SU-DHL-6 (cell line): Measurements from ENCODE around the gene CABP4.

ENCODE experiments used
- EZH2phosphoT487 ChIP-seq: fragments of 200-600 bp; sonication (generic), shearing (Covaris generic); conservative IDR thresholded peaks from 2 replicates; pipeline ENCODE4 v1.6.1; 2018; ENCODE audit warnings: mild to moderate bottlenecking, antibody characterized with exemption, low read length, moderate library complexity, mixed read lengths
- TF ChIP-seq, protein P1 (sequence below): fragments of 200-600 bp; sonication (generic); IDR thresholded peaks from one replicate; pipeline ENCODE4 v1.5.1; 2017; ENCODE audit warnings: antibody characterized with exemption, mild to moderate bottlenecking, low read length, moderate library complexity; ENCODE audit not compliant: insufficient read depth, poor library complexity, severe bottlenecking

DNA sequence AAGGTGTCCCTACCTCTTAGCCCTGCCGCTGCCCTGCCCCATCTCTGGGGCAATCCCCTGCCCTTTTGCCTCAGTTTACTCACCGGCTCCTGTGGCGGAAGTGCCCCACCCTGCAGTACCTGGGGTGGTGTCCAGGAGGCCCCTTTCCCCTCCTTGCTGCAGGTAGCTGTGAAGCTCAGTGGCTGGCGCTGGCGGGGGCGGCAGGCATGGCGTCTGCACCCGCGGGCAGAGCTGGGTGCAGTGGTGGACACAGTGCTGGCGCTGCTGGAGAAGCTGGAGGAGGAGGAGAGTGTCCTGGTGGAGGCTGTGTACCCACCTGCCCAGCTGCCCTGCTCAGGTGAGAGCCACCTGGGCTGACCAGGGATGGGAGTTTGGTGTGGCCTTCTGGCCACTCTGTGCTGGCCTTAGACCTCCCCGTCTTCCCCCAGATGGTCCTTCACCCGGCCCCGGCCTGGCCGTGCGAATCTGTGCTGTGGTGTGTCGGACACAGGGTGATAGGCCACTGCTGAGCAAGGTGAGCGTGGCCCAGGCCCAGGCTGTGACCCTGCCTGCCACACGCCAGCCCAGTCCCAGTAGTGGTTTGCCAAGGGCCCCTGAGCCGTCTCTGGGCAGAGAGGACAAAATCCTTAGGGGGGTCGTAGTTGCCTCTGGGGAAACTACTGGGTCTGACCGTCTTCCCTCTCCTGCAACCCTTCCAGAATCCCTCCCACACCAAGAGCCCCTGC lies 35.7 kb upstream of the CABP4 start:
- TF ChIP-seq, protein P1, sequence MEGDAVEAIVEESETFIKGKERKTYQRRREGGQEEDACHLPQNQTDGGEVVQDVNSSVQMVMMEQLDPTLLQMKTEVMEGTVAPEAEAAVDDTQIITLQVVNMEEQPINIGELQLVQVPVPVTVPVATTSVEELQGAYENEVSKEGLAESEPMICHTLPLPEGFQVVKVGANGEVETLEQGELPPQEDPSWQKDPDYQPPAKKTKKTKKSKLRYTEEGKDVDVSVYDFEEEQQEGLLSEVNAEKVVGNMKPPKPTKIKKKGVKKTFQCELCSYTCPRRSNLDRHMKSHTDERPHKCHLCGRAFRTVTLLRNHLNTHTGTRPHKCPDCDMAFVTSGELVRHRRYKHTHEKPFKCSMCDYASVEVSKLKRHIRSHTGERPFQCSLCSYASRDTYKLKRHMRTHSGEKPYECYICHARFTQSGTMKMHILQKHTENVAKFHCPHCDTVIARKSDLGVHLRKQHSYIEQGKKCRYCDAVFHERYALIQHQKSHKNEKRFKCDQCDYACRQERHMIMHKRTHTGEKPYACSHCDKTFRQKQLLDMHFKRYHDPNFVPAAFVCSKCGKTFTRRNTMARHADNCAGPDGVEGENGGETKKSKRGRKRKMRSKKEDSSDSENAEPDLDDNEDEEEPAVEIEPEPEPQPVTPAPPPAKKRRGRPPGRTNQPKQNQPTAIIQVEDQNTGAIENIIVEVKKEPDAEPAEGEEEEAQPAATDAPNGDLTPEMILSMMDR: no peak
- TF ChIP-seq EZH2phosphoT487: no peak
